Chondrocyte (in vitro differentiated cells): ENCODE measurements around the gene LGALS7B. TPM values are rescaled to one million over a fixed set of nuclear protein-coding genes. Genes with fewer than 3 reads are reported as not detected.
"Not testable (repeated sequence)": the region's sequence is repeated elsewhere in the genome, so short reads cannot be mapped to it uniquely, and the experiment has no call there.

Experiments
- DNase-seq: peaks from one replicate; pipeline ENCODE4 v3.0.0; 2021; ENCODE audit warnings: mixed read lengths, low spot score
- H3K27ac Mint-ChIP-seq: one replicate; pipeline ENCODE4 v1.8.0; 2021; ENCODE audit warnings: mild to moderate bottlenecking, moderate library complexity, mixed read lengths; ENCODE audit not compliant: unreplicated experiment
- H3K27me3 Mint-ChIP-seq: 2 replicates; pipeline ENCODE4 v1.8.0; 2021; ENCODE audit warnings: low read depth, mixed read lengths
- H3K36me3 Mint-ChIP-seq: 2 replicates; pipeline ENCODE4 v1.8.0; 2021; ENCODE audit warnings: low read depth, mixed read lengths
- H3K4me1 Mint-ChIP-seq: 2 replicates; pipeline ENCODE4 v1.8.0; 2021; ENCODE audit warnings: low read depth, mild to moderate bottlenecking, mixed read lengths
- H3K4me3 Mint-ChIP-seq: one replicate; pipeline ENCODE4 v1.8.0; 2021; ENCODE audit warnings: mild to moderate bottlenecking, moderate library complexity, mixed read lengths; ENCODE audit not compliant: unreplicated experiment
- H3K9me3 Mint-ChIP-seq: 2 replicates; pipeline ENCODE4 v1.8.0; 2021; ENCODE audit warnings: low read depth, mixed read lengths
- CTCF ChIP-seq: fragments of 200-600 bp; sonication (generic); IDR thresholded peaks from 2 replicates; pipeline ENCODE4 v1.5.0; 2021; ENCODE audit warnings: antibody characterized with exemption, mild to moderate bottlenecking, moderate library complexity
- total RNA-seq: library from RNA; stranded (reverse); gene quantifications from 3 replicates; pipeline ENCODE4 v1.2.1, GENCODE V29; 2021

Gene LGALS7B
- total RNA-seq, 1 donor from 2014 or later: not detected

DNA sequence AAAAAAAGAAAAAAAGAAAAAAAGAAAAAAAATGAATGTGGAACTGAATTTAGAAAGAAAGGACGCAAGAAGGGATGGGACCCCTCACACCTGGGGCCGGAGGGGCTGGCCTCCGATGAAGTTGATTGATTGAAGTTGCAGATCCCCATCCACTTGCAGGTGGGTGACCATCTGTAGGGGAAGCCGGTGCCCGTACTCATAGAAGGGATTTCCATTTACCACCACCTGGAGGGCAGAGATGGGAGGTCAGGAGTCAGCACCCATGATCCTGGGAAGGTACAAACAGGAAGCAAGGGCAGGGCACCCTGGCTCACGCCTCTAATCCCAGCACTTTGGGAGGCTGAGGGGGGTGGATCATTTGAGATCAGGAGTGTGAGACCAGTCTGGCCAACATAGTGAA lies 17.4 kb downstream of the LGALS7B start:
- Mint-ChIP-seq H3K27me3 (no peaks in the 10 kb centered on the region), H3K36me3 (no peaks in the 10 kb centered on the region), H3K9me3 (no peaks in the 10 kb centered on the region), H3K4me1 (no peaks in the 10 kb centered on the region), H3K4me3 (no peak overlapping the region), H3K27ac (no peak overlapping the region)
- no peak for TF ChIP-seq CTCF
- no peak for DNase-seq

- DNase-seq, H3K4me1 Mint-ChIP-seq, H3K27me3 Mint-ChIP-seq, H3K4me3 Mint-ChIP-seq, H3K9me3 Mint-ChIP-seq, H3K27ac Mint-ChIP-seq, H3K36me3 Mint-ChIP-seq: not testable (repeated sequence)
Measured at GRCh38 chr19:38807374-38808098, 18.5 kb downstream of the LGALS7B start.

DNA sequence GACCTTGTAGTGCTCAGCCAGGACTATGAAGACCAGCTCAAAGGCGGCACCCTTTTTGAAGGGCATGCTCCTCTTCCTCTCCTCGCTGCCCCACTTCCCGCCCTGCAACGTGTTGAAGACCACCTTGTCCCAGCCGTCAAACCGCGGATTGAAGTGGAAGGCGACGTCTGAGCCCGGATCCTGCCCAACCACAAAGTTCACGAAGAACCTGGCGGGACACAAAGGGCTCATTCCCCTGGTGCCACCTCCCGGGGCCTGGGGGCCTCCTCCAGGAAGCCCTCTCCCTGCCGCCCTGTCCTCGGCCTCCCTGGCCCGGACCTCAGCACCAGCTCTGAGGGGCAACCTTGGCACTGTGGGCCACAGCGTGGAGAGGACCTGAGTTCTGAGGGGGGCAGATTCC lies 19.7 kb downstream of the LGALS7B start:
- Mint-ChIP-seq H3K27me3 (no peaks in the 10 kb centered on the region), H3K4me3 (no peak overlapping the region), H3K9me3 (no peaks in the 10 kb centered on the region), H3K4me1 (no peaks in the 10 kb centered on the region), H3K36me3 (no peaks in the 10 kb centered on the region), H3K27ac (no peak overlapping the region)
- TF ChIP-seq CTCF: no peak
- DNase-seq: no peak

DNA sequence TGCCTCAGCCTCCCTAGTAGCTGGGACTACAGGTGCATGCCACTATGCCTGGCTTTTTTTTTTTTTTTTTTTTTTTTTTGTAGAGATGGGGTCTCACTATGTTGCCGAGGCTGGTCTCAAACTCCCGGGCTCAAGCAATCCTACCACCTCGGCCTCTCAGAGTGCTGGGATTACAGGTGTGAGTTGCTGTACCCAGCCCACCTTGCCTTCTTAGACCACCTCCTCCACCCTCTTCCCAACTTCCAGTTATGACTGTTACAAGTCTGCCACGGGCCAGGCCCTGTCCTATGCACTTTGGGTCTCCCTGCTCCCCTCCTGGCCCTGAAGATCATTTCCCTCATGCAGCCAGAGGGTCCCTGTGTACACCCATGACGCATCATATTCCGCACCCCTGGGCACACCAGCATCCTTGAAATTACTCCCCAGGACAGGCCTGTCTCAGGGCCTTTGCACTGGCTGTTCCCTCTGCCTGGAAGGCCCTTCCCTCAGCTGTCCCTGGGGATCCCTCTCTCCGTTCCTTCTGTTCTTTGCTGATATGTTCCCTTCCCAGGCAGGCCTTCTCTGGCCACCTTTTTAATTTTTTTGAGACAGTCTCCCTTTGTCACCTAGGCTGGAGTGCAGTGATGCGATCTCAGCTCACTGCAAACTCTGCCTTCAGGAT lies 20.7 kb downstream of the LGALS7B start:
- no peak for DNase-seq
- TF ChIP-seq CTCF: no peak
- Mint-ChIP-seq H3K27ac (no peak overlapping the region), H3K36me3 (no peaks in the 10 kb centered on the region), H3K4me1 (no peaks in the 10 kb centered on the region), H3K27me3 (no peaks in the 10 kb centered on the region), H3K9me3 (no peaks in the 10 kb centered on the region), H3K4me3 (no peak overlapping the region)

DNA sequence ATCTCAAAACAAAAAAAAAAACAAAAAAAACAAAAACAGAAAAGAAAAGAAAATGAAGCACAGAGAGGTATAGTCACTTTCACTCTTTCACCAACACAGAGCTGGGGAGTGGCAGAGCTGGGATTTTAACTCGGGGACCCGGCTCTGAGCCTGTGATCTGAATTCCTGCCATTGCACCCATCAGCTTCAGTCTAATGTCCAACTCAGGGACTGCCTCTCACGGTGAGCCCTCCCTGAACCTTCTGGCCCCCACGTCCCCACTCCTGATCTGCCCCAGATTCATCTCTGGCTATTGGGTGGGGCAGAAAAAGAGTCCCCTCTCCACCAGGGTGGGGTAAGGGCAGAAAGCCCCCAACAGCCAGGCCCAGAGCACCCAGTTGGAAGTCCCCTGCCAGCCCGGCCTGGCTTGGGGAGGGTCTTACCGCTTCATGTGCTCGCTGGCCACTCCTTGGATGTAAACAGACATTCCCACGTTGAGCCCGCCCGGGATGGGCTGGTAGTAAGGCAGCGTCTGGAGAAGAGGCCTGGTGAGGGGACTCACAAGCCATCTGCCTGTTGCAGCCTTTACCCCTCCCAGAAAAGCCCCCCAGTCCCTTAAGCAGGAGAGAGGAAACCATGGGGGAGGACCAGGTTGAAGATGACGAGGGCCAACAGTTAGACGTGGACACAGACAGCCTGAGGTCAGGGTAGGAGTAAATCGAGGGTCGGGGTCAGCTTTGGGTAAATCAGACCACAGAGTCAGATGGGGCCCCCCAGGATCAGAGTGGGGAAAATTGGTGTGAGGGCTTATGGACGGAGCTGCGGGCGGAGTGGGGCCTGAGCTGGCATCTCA lies 23.2 kb downstream of the LGALS7B start:
- Mint-ChIP-seq H3K9me3 (no peaks in the 10 kb centered on the region), H3K4me3 (no peak overlapping the region), H3K4me1 (no peaks in the 10 kb centered on the region), H3K27ac (no peak overlapping the region), H3K36me3 (peaks cover 14% of the 10 kb centered on the region), H3K27me3 (no peaks in the 10 kb centered on the region)
- TF ChIP-seq CTCF: no peak
- DNase-seq: no peak
